CD4-positive, alpha-beta T cell treated with Interleukin-17A for 4 hours (primary cell): ENCODE results near the gene UAP1L1.

ENCODE experiments used
- DNase-seq: peaks from one replicate; pipeline ENCODE4 v3.0.0-alpha.2; 2020; ENCODE audit warnings: mixed read lengths

UAP1L1 gene

GRCh38 chr9:137103206-137103999, 26.1 kb downstream of the UAP1L1 start:
- DNase-seq, result no peak

DNA sequence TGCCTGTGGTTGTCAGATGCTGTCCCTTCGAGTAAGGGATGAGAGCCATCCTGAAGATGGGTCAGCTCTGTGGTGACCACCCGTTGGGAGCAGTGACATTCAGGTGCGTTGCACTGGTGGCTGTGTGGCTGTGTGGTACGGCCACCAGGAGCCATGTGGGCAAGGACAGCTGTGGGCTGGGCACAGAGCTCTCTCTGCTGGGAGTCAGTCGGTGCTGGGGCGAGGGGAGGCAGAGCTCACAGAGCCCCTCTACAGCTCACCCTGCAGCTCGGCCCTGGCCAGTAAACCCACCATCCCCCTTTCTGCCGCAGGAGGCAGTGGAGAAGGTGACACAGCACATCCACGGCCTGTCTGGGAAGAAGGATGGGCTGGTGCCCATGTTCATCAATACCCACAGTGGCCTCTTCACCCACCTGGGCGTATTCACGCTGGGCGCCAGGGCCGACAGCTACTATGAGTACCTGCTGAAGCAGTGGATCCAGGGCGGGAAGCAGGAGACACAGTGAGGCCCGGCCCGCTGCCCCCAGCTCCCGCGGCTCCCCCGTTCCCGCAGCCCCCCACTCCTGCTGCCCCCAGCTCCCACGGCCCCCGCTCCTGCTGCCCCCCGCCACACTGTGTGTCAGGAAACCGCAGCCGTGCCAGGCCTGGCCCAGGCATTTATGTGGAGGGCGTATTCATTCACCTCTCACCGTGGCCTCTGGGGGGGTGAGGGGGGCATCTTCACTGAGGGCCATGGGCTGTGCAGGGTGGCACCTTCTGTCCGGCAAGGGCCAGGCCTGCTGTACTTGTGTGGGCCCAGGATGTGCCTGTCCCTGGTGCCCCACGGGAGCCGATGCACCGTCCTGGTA, 28.7 kb downstream of the UAP1L1 start:
- DNase-seq, result no peak

DNA sequence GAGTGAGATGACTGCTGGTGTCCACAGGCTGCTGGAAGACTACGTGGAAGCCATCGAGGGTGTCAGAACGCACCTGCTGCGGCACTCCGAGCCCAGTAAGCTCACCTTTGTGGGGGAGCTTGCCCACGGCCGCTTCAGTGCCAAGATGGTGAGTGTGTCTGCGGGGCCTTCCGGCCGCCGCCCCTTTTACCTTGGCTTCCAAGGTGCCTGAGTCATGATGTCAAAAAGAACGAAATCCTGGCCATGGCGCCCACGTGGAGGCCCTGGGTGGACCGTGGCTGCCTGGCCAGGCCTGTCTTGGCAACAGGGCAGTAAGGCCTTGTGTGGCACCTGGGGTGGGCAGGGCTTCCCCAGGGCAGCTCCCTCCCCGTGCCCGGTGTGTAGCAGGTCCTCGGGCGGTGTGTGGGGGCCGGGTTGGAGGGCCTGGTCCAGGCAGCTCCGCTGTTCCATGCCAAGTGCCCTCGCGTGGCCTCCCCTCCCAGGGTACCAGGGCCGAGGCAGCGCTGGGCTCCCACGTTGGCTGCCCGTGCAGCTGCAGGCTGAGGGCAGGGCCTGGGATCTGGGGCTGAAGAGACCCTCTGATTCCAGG, 29.4 kb downstream of the UAP1L1 start:
- DNase-seq, result no peak

DNA sequence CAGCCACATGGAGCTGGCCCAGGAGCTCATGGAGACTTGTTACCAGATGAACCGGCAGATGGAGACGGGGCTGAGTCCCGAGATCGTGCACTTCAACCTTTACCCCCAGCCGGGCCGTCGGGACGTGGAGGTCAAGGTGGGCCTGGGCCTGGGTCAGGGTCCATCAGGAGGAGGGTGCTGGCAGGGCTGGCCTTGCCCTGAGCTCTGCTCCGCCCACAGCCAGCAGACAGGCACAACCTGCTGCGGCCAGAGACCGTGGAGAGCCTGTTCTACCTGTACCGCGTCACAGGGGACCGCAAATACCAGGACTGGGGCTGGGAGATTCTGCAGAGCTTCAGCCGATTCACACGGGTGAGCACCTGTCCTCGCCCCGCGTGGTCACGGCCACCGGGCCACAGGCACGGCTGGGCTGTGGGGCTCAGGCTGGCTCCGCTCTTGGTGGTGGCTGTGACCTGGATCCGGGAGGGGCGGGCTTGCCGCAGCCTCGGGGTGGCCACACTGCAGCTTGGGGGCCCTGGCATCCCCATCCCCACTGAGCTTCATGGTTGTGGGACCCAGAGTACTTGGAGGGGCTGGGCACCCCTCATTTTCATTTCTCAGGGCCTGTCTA, 30.1 kb downstream of the UAP1L1 start:
- DNase-seq, result no peak

DNA sequence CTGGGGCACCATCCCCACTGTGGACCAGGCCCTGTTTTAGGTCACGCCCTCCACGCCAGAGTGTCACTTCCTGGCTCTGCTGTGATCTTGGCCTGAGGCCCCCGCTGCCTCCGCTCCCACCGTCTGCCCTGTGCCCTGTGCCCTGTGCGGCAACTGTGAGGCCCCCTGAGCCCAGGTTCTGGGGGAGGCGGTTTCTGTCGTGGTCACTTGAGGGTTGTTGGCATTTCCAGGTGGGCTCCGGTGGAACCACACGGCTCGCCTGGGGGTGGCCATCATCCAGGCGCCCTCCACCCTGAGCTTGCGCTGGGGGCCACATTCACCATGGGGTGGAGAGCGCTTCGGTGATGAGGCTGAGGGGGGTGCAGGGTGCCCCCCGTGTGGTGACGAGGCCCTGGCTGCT, 30.7 kb downstream of the UAP1L1 start:
- DNase-seq, result no peak

DNA sequence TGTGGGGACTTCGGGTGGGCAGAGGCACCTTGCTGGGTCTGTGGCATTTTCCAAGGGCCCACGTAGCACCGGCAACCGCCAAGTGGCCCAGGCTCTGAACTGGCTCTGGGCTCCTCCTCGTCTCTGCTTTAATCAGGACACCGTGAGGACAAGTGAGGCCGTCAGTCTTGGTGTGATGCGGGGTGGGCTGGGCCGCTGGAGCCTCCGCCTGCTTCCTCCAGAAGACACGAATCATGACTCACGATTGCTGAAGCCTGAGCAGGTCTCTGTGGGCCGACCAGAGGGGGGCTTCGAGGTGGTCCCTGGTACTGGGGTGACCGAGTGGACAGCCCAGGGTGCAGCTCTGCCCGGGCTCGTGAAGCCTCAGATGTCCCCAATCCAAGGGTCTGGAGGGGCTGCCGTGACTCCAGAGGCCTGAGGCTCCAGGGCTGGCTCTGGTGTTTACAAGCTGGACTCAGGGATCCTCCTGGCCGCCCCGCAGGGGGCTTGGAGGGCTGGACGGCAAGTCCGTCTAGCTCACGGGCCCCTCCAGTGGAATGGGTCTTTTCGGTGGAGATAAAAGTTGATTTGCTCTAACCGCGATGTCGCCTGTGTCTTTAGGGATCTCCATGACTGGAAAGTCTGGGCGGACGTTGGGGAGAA, 31.4 kb downstream of the UAP1L1 start:
- no peak for DNase-seq

- DNase-seq, result no peak
These were observed 32.2 kb downstream of the UAP1L1 start for GRCh38 chr9:137109250-137110146.

GRCh38 chr9:137110147-137110910, 33.0 kb downstream of the UAP1L1 start:
- no peak for DNase-seq

DNA sequence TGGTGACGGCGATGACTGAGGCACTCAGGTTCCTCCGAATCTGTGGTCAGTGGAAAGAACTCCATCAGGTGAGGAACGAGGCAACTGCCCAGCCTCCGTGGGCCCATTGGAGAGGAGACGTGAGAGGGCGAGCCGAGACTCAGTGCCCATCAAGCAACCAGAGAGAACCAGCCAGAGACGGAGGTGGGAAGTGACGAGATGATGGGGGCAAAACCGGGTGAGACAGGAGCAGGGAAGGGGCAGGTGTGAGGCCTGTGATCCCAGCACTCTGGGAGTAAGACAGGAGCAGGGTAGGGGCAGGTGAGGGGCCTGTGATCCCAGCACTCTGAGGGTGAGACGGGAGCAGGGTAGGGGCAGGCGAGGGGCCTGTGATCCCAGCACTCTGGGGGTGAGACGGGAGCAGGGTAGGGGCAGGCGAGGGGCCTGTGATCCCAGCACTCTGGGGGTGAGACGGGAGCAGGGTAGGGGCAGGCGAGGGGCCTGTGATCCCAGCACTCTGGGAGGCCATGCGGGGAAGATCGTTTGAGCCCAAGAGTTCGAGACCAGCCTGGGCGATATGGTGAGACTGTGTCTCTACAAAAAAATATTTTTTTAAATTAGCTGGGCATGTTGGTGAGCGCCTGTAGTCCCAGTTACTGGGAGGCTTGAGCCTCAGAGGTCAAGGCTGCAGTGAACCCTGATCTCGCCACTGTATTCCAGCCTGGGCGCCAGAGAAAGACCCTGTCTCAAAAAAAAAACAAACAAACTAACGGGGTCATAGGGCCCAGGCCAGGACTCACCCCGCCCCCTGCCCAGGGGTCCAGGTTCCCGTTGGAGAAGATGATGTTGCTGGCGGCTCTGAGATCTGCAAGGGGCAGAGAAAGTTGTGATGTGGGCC, 33.8 kb downstream of the UAP1L1 start:
- no peak for DNase-seq

DNA sequence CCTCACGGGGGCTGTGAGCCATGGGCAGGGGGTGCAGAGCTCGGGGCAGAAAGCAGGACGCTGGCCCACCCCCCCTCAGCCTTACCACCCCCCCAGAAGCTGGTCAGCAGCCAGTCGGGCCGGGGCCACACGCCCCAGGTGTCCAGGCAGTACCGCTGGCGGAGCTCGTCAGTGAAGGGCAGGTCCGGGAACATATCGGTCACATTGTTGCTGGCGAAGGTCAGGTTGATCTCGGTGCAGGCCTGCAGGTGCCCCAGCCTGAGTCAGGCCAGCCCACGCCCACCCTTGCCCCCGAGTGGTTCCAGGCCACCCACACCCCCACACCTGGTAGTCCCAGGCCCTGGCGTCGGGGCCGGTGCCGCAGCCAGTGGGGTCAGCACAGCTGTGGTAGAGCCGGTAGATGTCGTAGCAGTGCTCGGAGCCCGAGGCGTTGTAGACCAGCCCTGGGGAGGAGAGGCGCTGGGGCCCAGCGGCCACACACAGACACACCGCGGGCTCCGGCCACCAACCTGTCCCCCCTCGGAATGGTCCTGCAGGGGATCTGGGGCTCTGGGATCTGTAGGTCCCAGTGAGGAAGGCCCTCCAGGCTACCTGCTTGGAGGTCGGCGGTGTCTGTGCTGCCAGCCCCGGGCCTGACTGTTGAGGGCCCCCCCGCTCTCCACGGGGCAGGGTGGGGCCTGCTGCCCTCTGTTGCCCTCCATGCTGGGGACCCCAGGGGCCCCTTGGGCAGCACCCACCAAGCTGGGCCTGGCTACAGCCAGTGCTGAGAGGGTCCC, 34.7 kb downstream of the UAP1L1 start:
- no peak for DNase-seq

GRCh38 chr9:137112564-137113384, 35.5 kb downstream of the UAP1L1 start:
- DNase-seq, result no peak

DNA sequence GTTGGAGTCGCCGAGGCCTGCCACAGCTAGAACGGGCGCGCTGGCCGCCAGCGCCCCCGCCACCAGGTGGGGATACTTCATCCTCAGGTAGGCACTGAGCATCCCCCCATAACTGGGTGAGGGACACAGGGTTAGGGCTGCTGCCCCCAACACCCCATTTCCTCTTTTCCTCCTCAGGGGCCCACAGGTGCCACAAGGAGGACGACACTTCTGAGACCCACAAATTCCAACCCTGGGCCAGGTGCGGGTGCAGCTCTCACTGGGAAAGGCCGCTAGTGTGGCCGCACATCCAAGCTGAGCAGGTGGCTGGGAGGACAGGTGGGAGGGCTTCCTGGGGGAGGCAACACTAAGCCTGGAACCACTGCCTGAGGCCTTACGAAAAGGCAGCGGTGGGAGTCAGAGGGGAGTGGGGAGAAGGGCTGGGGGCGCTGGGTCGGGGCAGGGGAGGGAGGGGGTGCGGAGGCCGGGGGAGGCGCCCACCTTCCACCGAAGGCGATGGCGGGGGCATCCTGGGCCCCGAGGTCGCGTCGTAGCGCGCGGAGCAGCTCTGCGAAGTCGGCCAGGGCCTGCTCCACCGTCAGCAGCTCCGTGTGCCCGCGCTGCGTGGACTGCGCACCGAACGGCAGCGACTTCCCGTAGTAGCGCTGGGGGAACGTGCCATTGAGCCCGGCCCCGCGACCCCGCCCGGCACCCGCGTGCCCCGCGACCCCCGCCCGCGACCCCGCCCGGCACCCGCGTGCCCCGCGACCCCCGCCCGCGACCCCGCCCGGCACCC, 36.3 kb downstream of the UAP1L1 start:
- DNase-seq, result peak; percentile 55

DNA sequence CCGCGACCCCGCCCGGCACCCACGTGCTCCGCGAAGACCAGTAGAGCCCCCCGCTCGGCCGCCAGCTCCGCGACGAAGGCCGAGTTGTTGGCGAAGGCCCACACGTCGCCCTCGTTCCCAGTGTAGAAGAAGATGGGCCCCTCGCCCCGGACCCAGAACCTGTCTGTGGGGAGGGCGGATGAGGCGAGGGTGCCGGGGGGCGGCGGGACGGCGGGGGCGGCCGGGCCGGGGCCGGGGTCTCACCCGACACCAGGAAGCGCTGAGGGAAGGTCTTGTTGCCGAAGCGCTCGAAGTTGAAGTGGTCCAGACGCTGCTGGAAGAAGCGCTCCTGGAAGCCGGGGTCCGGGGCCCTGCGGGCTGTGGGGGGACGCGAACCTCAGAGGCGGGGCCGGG, 36.9 kb downstream of the UAP1L1 start:
- DNase-seq, result no peak

DNA sequence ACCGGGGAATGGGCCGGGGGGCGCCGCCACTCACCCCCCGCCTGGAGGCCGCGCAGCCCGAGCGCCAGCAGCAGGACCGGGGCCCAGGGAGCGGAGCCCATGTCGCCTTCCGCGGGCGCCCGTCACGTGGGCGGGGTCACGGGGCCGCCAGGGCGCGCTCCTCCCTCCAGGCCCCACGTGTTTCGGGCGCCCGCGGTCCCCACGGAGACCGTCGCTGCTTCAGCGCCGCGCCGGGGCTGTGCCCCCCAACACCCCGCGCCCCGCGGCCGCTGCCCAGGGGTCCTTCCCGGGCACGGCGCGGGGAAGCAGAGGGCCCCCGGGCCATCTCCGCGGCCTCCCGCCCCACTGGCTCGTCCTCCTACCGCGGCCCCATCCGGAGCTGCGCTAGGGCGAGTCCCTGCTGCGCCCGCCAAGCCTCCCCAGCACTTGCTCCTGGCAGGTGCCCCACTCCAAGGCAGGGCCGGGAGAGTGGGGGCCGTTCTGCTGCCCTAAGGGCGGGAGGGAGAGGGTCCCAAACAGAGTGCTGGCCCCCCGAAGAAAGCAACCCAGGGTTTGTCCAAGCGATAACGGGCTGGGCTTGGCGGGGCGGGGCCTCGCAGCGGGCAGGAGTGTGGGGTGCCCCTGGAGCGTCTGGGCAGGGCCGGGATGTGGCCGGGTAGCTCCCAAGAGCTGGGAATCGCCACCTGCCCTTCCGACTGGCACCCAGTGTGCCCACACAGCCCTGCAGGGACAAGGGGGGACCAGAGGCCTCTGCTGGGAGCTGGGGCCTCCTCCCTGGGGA, 37.5 kb downstream of the UAP1L1 start, which contains the start of gene DPP7:
DPP7 (minus strand) TSS at position 121 of the 781 bp plus-strand sequence; CDS start at position 101, 20 bp downstream.
- peak; percentile 87 for DNase-seq

GRCh38 chr9:137115394-137116026, 38.2 kb downstream of the UAP1L1 start:
- DNase-seq, result no peak

GRCh38 chr9:137116027-137116507, 38.8 kb downstream of the UAP1L1 start:
- DNase-seq, result no peak
